Liver (tissue), 9 donors: ENCODE measurements around the gene GRID1. TPM values are rescaled to one million over a fixed set of nuclear protein-coding genes. Genes with fewer than 3 reads are reported as not detected.

Experiments used
- DNase-seq: peaks from one replicate; pipeline ENCODE4 v3.0.0-alpha.2; 2017; ENCODE audit warnings: low spot score
- H3K27ac ChIP-seq, 2 donors: one replicate each; pipeline ENCODE4 v1.7.0; 2013; ENCODE audit warnings: inconsistent platforms in 2 of 2, low read length in 2 of 2, control low read depth in 1 of 2, low read depth in 1 of 2, mild to moderate bottlenecking in 1 of 2
- H3K27me3 ChIP-seq, 4 donors: one replicate each; pipeline versions ENCODE4 v1.6.1 to v1.7.0; 2013; ENCODE audit warnings: low read length in 3 of 4, inconsistent platforms in 1 of 4, mild to moderate bottlenecking in 1 of 4, moderate library complexity in 1 of 4; ENCODE audit not compliant: control insufficient read depth in 4 of 4, insufficient read depth in 4 of 4
- H3K36me3 ChIP-seq, 4 donors: one replicate each; pipeline versions ENCODE4 v1.6.1 to v1.7.0; 2013; ENCODE audit warnings: low read length in 3 of 4, mild to moderate bottlenecking in 3 of 4, low read depth in 1 of 4, moderate library complexity in 1 of 4; ENCODE audit not compliant: control insufficient read depth in 4 of 4, insufficient read depth in 3 of 4
- H3K4me1 ChIP-seq, 4 donors: one replicate each; pipeline versions ENCODE4 v1.6.1 to v1.7.0; 2013; ENCODE audit warnings: low read length in 3 of 4, mild to moderate bottlenecking in 3 of 4, moderate library complexity in 1 of 4; ENCODE audit not compliant: control insufficient read depth in 4 of 4, insufficient read depth in 4 of 4
- H3K4me3 ChIP-seq, 3 donors: one replicate each; pipeline versions ENCODE4 v1.6.1 to v1.7.0; 2013; ENCODE audit warnings: low read length in 3 of 3, control low read depth in 1 of 3, low read depth in 1 of 3, mild to moderate bottlenecking in 1 of 3
- H3K9ac ChIP-seq, 2 donors: one replicate each; pipeline ENCODE4 v1.7.0; 2013; ENCODE audit warnings: low read length in 2 of 2, mild to moderate bottlenecking in 2 of 2, moderate library complexity in 2 of 2, control low read depth in 1 of 2, low read depth in 1 of 2
- H3K9me3 ChIP-seq, 4 donors: one replicate each; pipeline versions ENCODE4 v1.6.1 to v1.7.0; 2013; ENCODE audit warnings: low read length in 3 of 4; ENCODE audit not compliant: control insufficient read depth in 4 of 4
- EGR1 ChIP-seq, 2 donors: IDR thresholded peaks; 2 replicates each; pipeline ENCODE4 v1.6.1; 2016 to 2018; ENCODE audit warnings: antibody characterized with exemption in 2 of 2, low read depth in 2 of 2
- FOXA1 ChIP-seq: IDR thresholded peaks from 2 replicates; pipeline ENCODE4 v1.6.1; 2016; ENCODE audit warnings: antibody characterized with exemption
- FOXA2 ChIP-seq: IDR thresholded peaks from 2 replicates; pipeline ENCODE4 v1.6.1; 2016; ENCODE audit warnings: antibody characterized with exemption
- GABPA ChIP-seq, 2 donors: IDR thresholded peaks in 1 of 2; conservative IDR thresholded peaks in 1 of 2; 2 replicates each; pipeline ENCODE4 v1.6.1; 2016; ENCODE audit warnings: antibody characterized with exemption in 2 of 2, mild to moderate bottlenecking in 1 of 2, moderate library complexity in 1 of 2
- HNF4A ChIP-seq, 2 donors: conservative IDR thresholded peaks; 2 replicates each; pipeline ENCODE4 v1.6.1; 2016; ENCODE audit warnings: antibody characterized with exemption in 2 of 2, mild to moderate bottlenecking in 2 of 2
- HNF4G ChIP-seq: IDR thresholded peaks from 2 replicates; pipeline ENCODE4 v1.6.1; 2016; ENCODE audit warnings: antibody characterized with exemption
- JUND ChIP-seq, 2 donors: IDR thresholded peaks; 2 replicates each; pipeline ENCODE4 v1.6.1; 2016; ENCODE audit warnings: antibody characterized with exemption in 2 of 2
- NR2F2 ChIP-seq: IDR thresholded peaks from 2 replicates; pipeline ENCODE4 v1.6.1; 2016; ENCODE audit warnings: antibody characterized with exemption
- RAD21 ChIP-seq, 2 donors: IDR thresholded peaks; 2 replicates each; pipeline ENCODE4 v1.6.1; 2016; ENCODE audit warnings: antibody characterized with exemption in 2 of 2, mild to moderate bottlenecking in 2 of 2
- RXRA ChIP-seq, 2 donors: IDR thresholded peaks; 2 replicates each; pipeline ENCODE4 v1.6.1; 2017 to 2018; ENCODE audit warnings: antibody characterized with exemption in 2 of 2, mild to moderate bottlenecking in 1 of 2
- SP1 ChIP-seq: IDR thresholded peaks from 2 replicates; pipeline ENCODE4 v1.6.1; 2018; ENCODE audit warnings: antibody characterized with exemption, mild to moderate bottlenecking
- TAF1 ChIP-seq: conservative IDR thresholded peaks from 2 replicates; pipeline ENCODE4 v1.6.1; 2016; ENCODE audit warnings: antibody characterized with exemption, mild to moderate bottlenecking
- YY1 ChIP-seq: IDR thresholded peaks from 2 replicates; pipeline ENCODE4 v1.6.1; 2016; ENCODE audit warnings: antibody characterized with exemption, mild to moderate bottlenecking
- WGBS: extraction: QIAGEN DNeasy Blood & Tissue Kit; methylation state at CpG from one replicate; pipeline ENCODE4 v1.1.7; 2013; 5-methylcytosine and 5-hydroxymethylcytosine counted together
- polyA plus RNA-seq, 2 donors: library from polyadenylated mRNA; stranded (reverse) in 1 of 2; unstranded in 1 of 2; fragments of 200-250 nt in 1 of 2; fragments of >200 nt in 1 of 2; fragmentation: Nextera tagmentation in 1 of 2; extraction: Ambion mirVana in 1 of 2; gene quantifications; one replicate each; pipeline versions ENCODE4 v1.2.1 to v1.2.3, GENCODE V29; 2013 to 2015
- total RNA-seq, 2 donors: library from RNA; depleted of rRNA; stranded (reverse); fragments of >200 nt; gene quantifications; one replicate each; pipeline ENCODE4 v1.2.3, GENCODE V29; 2014
- TF ChIP-seq, protein P1 (sequence below): IDR thresholded peaks from 2 replicates; pipeline ENCODE4 v1.6.1; 2016; ENCODE audit warnings: antibody characterized with exemption
- TF ChIP-seq, protein P2 (sequence below): IDR thresholded peaks from 2 replicates; pipeline ENCODE4 v1.6.1; 2016; ENCODE audit warnings: antibody characterized with exemption
- TF ChIP-seq, protein P3 (sequence below): IDR thresholded peaks from 2 replicates; pipeline ENCODE4 v1.6.1; 2016; ENCODE audit warnings: antibody characterized with exemption
- TF ChIP-seq, protein P4 (sequence below): IDR thresholded peaks from 2 replicates; pipeline ENCODE4 v1.6.1; 2016; ENCODE audit warnings: antibody characterized with exemption, mild to moderate bottlenecking
- TF ChIP-seq, protein P5 (sequence below): fragments of 150-350 bp; IDR thresholded peaks from 2 replicates; pipeline ENCODE4 v1.5.1; 2017; ENCODE audit warnings: improper control_type of control experiment, low read depth, low read length; ENCODE audit not compliant: missing input control
- donor health status: healthy.
- donor health status: healthy.
- donor health status: healthy.
- donor health status: healthy.
- donor health status: healthy.

GRID1 gene
- total and polyA plus RNA-seq, 4 donors: 0.09 to 0.17 (median 0.14) TPM; not detected in 1

DNA sequence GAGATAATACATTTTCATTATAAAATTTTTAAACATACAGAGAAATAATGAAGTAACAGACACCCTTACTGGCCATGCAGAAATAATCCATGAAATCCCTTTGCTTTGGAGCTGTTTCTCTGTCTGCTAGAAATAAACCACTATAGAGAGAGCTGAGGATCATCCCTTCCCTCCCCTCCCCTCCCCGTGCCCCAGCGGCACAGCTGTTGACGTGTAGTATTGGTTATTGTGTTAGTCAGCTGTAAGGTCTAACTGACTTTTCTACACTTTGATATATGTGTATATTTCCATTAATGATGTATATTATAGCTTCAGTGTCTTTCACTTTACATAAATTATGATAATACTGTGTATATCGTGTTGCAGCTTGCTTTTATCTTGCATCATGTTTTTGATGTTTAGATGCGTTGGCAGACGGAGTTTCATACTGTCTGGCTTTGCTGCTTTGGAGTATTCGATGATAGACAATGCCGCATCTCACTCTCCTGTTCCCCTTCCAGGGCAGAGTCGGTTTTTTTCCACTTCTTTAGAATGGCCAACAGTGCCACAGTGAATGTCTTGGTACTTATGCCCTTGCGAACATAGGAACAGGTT lies 27.4 kb upstream of the GRID1 start:
- Histone ChIP-seq H3K4me1 (peaks cover 0 to 8% (median 4%) of the 10 kb centered on the region in 4 donors), H3K36me3 (no peaks in the 10 kb centered on the region), H3K27me3 (no peaks in the 10 kb centered on the region), H3K4me3 (no peak overlapping the region), H3K9me3 (no peaks in the 10 kb centered on the region), H3K27ac (no peak overlapping the region), H3K9ac (no peak overlapping the region)
- DNase-seq: no peak
- no peak for TF ChIP-seq EGR1 (IDR thresholded peaks at IDR 0.05; ENCODE audit: low read depth in 2 of 2)
- TF ChIP-seq RAD21 (IDR thresholded peaks at IDR 0.05): no peak
- TF ChIP-seq, protein P1, sequence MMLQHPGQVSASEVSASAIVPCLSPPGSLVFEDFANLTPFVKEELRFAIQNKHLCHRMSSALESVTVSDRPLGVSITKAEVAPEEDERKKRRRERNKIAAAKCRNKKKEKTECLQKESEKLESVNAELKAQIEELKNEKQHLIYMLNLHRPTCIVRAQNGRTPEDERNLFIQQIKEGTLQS: no peak
- TF ChIP-seq RXRA (IDR thresholded peaks at IDR 0.05): no peak
- TF ChIP-seq, protein P2, sequence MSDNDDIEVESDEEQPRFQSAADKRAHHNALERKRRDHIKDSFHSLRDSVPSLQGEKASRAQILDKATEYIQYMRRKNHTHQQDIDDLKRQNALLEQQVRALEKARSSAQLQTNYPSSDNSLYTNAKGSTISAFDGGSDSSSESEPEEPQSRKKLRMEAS: no peak
- TF ChIP-seq FOXA1: no peak
- TF ChIP-seq, protein P3, sequence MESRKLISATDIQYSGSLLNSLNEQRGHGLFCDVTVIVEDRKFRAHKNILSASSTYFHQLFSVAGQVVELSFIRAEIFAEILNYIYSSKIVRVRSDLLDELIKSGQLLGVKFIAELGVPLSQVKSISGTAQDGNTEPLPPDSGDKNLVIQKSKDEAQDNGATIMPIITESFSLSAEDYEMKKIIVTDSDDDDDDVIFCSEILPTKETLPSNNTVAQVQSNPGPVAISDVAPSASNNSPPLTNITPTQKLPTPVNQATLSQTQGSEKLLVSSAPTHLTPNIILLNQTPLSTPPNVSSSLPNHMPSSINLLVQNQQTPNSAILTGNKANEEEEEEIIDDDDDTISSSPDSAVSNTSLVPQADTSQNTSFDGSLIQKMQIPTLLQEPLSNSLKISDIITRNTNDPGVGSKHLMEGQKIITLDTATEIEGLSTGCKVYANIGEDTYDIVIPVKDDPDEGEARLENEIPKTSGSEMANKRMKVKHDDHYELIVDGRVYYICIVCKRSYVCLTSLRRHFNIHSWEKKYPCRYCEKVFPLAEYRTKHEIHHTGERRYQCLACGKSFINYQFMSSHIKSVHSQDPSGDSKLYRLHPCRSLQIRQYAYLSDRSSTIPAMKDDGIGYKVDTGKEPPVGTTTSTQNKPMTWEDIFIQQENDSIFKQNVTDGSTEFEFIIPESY: no peak
- 78% methylated on average over 10 of the region's 10 CpGs for WGBS

DNA sequence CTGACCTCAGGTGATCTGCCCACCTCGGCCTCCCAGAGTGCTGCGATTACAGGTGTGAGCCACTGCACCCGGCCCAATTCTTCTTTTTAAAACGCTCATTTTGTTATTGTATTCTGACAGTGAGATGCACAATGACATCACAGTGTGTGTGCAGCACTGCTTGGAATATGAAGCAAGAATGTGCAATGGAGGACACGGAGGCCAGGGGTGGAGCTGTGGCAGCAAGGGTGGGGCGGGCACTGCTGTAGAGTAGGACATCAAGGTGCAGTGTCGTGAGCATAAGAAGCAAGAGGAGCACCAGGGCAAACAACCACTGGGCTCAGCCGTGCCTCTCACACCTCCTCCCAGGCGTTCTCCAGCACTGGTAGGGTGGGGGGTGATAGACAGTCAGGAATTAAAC lies 26.8 kb upstream of the GRID1 start:
- no peaks in the 10 kb centered on the region for H3K36me3 ChIP-seq
- DNase-seq: no peak

More for the DNA sequence above, 26.8 kb upstream of the GRID1 start:
- H3K9me3 ChIP-seq: no peaks in the 10 kb centered on the region
- no peak overlapping the region for H3K4me3 ChIP-seq
- H3K9ac ChIP-seq: no peak overlapping the region
- H3K27ac ChIP-seq: no peak overlapping the region
- WGBS: 76% methylated on average over 9 of the region's 9 CpGs
- no peaks in the 10 kb centered on the region for H3K27me3 ChIP-seq
- peaks cover 0 to 8% (median 4%) of the 10 kb centered on the region in 4 donors for H3K4me1 ChIP-seq
- no peak for TF ChIP-seq HNF4A (conservative IDR thresholded peaks at IDR 0.05)
- TF ChIP-seq, protein P4, sequence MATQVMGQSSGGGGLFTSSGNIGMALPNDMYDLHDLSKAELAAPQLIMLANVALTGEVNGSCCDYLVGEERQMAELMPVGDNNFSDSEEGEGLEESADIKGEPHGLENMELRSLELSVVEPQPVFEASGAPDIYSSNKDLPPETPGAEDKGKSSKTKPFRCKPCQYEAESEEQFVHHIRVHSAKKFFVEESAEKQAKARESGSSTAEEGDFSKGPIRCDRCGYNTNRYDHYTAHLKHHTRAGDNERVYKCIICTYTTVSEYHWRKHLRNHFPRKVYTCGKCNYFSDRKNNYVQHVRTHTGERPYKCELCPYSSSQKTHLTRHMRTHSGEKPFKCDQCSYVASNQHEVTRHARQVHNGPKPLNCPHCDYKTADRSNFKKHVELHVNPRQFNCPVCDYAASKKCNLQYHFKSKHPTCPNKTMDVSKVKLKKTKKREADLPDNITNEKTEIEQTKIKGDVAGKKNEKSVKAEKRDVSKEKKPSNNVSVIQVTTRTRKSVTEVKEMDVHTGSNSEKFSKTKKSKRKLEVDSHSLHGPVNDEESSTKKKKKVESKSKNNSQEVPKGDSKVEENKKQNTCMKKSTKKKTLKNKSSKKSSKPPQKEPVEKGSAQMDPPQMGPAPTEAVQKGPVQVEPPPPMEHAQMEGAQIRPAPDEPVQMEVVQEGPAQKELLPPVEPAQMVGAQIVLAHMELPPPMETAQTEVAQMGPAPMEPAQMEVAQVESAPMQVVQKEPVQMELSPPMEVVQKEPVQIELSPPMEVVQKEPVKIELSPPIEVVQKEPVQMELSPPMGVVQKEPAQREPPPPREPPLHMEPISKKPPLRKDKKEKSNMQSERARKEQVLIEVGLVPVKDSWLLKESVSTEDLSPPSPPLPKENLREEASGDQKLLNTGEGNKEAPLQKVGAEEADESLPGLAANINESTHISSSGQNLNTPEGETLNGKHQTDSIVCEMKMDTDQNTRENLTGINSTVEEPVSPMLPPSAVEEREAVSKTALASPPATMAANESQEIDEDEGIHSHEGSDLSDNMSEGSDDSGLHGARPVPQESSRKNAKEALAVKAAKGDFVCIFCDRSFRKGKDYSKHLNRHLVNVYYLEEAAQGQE: no peak
- TF ChIP-seq SP1: no peak
- TF ChIP-seq HNF4G: no peak
- TF ChIP-seq, protein P1: no peak
- no peak for TF ChIP-seq NR2F2
- no peak for TF ChIP-seq RAD21 (IDR thresholded peaks at IDR 0.05)
- TF ChIP-seq TAF1: no peak
- TF ChIP-seq EGR1 (IDR thresholded peaks at IDR 0.05; ENCODE audit: low read depth in 2 of 2): no peak
- no peak for TF ChIP-seq GABPA (IDR thresholded peaks at IDR 0.05 in 1 of 2, conservative IDR thresholded peaks at IDR 0.05 in 1 of 2)
- TF ChIP-seq FOXA2: no peak
- TF ChIP-seq FOXA1: no peak
- TF ChIP-seq YY1: no peak
- TF ChIP-seq, protein P5, sequence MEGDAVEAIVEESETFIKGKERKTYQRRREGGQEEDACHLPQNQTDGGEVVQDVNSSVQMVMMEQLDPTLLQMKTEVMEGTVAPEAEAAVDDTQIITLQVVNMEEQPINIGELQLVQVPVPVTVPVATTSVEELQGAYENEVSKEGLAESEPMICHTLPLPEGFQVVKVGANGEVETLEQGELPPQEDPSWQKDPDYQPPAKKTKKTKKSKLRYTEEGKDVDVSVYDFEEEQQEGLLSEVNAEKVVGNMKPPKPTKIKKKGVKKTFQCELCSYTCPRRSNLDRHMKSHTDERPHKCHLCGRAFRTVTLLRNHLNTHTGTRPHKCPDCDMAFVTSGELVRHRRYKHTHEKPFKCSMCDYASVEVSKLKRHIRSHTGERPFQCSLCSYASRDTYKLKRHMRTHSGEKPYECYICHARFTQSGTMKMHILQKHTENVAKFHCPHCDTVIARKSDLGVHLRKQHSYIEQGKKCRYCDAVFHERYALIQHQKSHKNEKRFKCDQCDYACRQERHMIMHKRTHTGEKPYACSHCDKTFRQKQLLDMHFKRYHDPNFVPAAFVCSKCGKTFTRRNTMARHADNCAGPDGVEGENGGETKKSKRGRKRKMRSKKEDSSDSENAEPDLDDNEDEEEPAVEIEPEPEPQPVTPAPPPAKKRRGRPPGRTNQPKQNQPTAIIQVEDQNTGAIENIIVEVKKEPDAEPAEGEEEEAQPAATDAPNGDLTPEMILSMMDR: no peak
- TF ChIP-seq JUND (IDR thresholded peaks at IDR 0.05): no peak
- TF ChIP-seq, protein P2: no peak
- no peak for TF ChIP-seq RXRA (IDR thresholded peaks at IDR 0.05)
- TF ChIP-seq, protein P3: no peak
